ENCODE measurements around the gene FBXO9.

Gene FBXO9

DNA sequence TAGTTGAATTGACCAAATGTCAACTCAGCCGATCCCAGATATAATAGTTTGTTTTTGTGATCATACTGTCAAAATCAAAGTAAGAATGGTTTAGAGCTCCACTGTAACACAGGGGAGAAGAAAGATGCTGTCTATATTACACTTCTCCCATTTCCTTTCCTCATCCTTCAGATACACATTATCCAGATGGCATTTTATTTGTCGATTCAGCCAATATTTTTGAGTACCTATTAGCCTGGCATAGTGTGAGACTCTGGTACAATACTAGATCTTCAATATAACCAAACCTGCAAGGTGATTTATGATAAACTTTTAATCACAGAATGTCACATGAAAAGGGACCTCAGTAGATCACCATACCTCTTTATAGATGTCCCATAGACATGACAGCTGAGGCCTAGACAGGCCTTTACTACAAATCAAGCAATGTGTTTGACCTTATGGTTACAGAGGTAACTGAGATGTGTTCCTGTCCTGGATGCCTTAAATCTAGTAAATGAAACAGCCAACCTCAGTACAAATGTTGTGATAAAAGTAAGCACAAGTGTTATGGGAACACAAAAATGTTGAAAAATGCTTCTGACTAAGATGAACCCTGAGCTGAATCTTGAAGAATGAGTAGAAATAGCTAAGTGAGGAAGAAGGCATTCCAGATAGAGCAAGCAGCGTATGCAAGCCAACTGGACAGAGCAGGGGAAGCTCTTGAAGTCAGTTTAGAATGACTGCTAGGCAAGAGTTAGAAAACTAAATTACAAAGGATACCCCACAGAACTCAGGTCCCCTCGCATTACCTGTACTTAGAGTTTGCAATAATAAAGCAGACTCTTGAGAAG is 1.9 kb downstream of the FBXO9 start:
- TF ChIP-seq, protein P1, sequence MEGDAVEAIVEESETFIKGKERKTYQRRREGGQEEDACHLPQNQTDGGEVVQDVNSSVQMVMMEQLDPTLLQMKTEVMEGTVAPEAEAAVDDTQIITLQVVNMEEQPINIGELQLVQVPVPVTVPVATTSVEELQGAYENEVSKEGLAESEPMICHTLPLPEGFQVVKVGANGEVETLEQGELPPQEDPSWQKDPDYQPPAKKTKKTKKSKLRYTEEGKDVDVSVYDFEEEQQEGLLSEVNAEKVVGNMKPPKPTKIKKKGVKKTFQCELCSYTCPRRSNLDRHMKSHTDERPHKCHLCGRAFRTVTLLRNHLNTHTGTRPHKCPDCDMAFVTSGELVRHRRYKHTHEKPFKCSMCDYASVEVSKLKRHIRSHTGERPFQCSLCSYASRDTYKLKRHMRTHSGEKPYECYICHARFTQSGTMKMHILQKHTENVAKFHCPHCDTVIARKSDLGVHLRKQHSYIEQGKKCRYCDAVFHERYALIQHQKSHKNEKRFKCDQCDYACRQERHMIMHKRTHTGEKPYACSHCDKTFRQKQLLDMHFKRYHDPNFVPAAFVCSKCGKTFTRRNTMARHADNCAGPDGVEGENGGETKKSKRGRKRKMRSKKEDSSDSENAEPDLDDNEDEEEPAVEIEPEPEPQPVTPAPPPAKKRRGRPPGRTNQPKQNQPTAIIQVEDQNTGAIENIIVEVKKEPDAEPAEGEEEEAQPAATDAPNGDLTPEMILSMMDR (conservative IDR thresholded peaks at IDR 0.05; ENCODE audit: low read depth, low read length): no peak
- no peak overlapping the region for H3K4me3 ChIP-seq (ENCODE audit: low read depth, low read length)
- peak; percentile 34 for DNase-seq (ENCODE audit: low read depth)

DNA sequence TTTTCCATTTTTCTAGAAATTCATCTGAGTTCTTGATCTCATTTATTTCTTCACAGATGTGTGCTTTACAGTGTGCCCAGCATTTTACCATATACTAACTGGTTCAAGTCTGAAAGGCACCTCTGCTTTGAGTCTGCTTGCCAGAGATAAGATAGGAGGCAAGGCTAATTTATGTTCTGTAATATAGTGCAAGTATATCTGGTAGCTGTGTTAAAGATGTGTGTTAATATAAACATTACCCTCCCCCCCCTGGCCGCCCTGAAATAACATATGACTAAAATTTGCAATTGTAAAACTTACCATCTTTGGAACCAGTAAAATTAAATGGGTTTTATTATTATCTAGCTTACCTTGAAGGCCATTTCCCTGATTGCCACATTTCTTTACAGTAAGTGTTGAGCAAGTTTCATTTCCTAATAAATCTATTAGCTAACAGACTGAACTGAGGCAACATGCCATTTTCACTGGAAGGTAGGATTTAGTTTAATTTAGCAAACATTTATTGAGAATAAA is 2.7 kb downstream of the FBXO9 start:
- TF ChIP-seq, protein P1 (conservative IDR thresholded peaks at IDR 0.05; ENCODE audit: low read depth, low read length): no peak
- no peak overlapping the region for H3K4me3 ChIP-seq (ENCODE audit: low read depth, low read length)
- peak; percentile 22 for DNase-seq (ENCODE audit: low read depth)

DNA sequence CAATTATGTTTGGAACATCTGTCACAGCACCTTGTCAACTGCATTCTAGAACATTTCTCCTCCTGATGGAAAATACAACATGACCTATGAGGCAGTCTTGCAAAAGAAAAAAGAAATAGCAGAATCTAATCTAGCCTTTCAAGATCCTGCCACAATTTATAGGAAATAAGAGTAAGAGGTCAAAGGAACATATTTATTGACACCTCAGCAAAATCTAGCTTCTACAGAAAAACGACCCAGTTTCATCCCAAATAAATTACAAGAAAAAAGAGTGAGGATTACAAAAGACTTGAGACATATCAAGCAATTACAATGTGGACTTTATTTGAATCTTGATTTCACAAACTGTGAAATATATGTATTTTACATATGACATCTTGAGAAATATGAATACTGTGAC is 4.2 kb downstream of the FBXO9 start:
- H3K4me3 ChIP-seq (ENCODE audit: low read depth, low read length): no peak overlapping the region
- DNase-seq (ENCODE audit: low read depth): no peak
- TF ChIP-seq, protein P1 (conservative IDR thresholded peaks at IDR 0.05; ENCODE audit: low read depth, low read length): no peak

DNA sequence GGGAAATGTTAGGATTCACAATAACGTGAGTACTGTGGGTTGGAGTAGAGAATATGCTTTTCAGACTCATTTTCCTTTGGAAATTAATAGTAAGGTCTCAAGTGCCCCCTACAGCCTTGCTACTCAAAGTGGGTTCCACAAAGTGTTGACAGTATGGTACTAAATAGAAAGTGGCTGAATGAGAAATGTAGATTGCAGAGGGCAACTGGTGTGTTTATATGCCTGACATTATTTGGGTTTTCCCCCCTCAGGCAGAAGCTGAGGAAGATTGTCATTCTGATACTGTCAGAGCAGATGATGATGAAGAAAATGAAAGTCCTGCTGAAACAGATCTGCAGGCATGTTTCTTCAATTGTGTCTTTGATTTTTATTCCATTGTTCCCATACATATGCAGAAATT is 5.6 kb downstream of the FBXO9 start:
- peak; percentile 29 for DNase-seq (ENCODE audit: low read depth)
- H3K4me3 ChIP-seq (ENCODE audit: low read depth, low read length): no peak overlapping the region
- TF ChIP-seq, protein P1 (conservative IDR thresholded peaks at IDR 0.05; ENCODE audit: low read depth, low read length): peak; percentile 29

DNA sequence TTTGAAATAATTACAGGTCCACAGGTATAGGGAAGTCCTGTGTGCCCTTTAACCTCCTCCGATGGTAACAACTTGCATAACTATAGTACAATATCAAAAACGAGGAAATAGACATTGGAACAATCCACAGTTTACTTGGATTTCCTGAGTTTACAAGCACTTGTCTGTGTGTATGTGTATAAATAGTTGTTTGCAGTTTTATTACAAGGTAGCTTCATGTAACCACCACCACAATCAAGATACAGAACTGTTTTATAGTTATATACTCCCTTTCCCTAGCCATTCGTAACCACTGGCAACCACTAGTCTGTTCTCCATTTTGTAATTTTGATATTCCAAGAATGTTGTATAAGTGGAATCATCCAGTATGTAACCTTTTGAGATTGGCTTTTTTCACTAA is 9.1 kb downstream of the FBXO9 start:
- TF ChIP-seq, protein P1 (conservative IDR thresholded peaks at IDR 0.05; ENCODE audit: low read depth, low read length): no peak
- H3K4me3 ChIP-seq (ENCODE audit: low read depth, low read length): no peak overlapping the region
- no peak for DNase-seq (ENCODE audit: low read depth)

DNA sequence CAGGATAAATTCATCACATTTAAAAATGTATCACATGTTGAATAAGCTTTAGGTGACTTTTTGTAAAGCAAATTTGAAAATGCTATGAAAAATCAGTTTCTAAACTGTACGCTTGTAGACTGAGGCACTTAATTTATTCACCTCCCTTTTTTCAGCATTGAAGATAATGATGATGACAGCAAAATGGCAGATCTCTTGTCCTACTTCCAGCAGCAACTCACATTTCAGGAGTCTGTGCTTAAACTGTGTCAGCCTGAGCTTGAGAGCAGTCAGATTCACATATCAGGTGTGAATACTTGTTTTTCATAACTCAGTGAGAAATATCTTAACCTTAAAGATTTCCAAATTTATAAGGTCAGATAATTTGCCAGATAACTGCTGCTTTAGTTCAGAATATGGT is 15.6 kb downstream of the FBXO9 start:
- no peak for DNase-seq (ENCODE audit: low read depth)
- H3K4me3 ChIP-seq (ENCODE audit: low read depth, low read length): no peak overlapping the region
- TF ChIP-seq, protein P1 (conservative IDR thresholded peaks at IDR 0.05; ENCODE audit: low read depth, low read length): no peak

DNA sequence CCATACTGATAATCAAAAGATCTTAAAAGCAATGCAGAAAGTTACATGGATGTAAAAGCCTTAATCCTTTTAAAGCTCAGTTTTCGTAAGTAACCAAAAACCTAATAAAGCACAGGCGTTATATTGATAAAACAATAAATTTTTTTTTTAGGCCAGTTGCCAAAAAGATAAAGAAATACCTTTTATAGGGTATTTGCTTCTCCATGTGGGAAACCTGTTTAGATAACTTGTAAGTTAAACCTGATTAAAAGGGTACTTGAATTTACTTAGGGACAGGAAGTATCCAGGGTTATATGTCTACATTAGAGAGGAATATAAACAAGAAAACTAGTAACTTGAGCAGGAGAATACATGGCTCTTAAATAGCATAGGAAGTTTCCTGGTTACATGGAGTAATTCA is 21.1 kb downstream of the FBXO9 start:
- DNase-seq (ENCODE audit: low read depth): no peak
- H3K4me3 ChIP-seq (ENCODE audit: low read depth, low read length): no peak overlapping the region
- TF ChIP-seq, protein P1 (conservative IDR thresholded peaks at IDR 0.05; ENCODE audit: low read depth, low read length): no peak

Measured in choroid plexus epithelial cell (primary cell).